GM12864 (cell line): Measurements from ENCODE around the gene DRGX.

ENCODE experiments used
- DNase-seq: peaks from one replicate; pipeline ENCODE4 v3.0.0-alpha.2; 2011; ENCODE audit warnings: low read depth
- H3K4me3 ChIP-seq: 2 replicates; pipeline ENCODE4 v1.5.1; 2011; ENCODE audit warnings: mild to moderate bottlenecking, low read depth, low read length, control low read depth
- CTCF ChIP-seq: IDR thresholded peaks from 2 replicates; pipeline ENCODE4 v1.5.1; 2011; ENCODE audit warnings: low read depth, mild to moderate bottlenecking, moderate library complexity, low read length, control low read depth, inconsistent platforms; ENCODE audit errors: missing control alignments

DRGX gene

GRCh38 chr10:49369216-49370162, 26.4 kb downstream of the DRGX start:
- TF ChIP-seq CTCF: no peak
- DNase-seq: no peak
- no peak overlapping the region for H3K4me3 ChIP-seq

- DNase-seq: no peak
- no peak overlapping the region for H3K4me3 ChIP-seq
Observed at GRCh38 chr10:49368256-49368655, 27.6 kb downstream of the DRGX start.

DNA sequence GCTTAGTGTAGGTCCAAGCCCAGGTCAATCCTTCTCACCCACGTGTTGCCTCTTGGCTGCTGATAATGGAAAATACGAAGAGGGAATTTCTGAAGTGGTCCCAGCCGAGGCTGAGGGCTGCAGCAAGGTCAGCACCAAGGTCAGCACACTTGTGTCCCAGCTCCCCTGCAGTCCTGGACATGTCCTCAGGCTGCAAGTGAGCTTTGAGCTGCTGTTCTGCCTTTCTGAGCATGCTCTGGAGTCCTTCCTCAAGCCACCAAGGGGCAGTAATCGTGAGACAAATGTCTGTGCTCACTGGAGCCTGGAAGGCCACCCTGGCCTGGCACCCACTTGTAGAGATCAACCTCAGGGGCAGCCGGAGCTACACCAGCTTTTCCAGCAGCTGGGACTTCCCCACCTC, 28.3 kb downstream of the DRGX start:
- TF ChIP-seq CTCF: no peak
- no peak overlapping the region for H3K4me3 ChIP-seq
- no peak for DNase-seq

More at GRCh38 chr10:49368256-49368655, 27.6 kb downstream of the DRGX start:
- no peak for TF ChIP-seq CTCF

GRCh38 chr10:49366460-49366859, 29.4 kb downstream of the DRGX start:
- no peak for TF ChIP-seq CTCF
- DNase-seq: no peak
- H3K4me3 ChIP-seq: no peak overlapping the region

DNA sequence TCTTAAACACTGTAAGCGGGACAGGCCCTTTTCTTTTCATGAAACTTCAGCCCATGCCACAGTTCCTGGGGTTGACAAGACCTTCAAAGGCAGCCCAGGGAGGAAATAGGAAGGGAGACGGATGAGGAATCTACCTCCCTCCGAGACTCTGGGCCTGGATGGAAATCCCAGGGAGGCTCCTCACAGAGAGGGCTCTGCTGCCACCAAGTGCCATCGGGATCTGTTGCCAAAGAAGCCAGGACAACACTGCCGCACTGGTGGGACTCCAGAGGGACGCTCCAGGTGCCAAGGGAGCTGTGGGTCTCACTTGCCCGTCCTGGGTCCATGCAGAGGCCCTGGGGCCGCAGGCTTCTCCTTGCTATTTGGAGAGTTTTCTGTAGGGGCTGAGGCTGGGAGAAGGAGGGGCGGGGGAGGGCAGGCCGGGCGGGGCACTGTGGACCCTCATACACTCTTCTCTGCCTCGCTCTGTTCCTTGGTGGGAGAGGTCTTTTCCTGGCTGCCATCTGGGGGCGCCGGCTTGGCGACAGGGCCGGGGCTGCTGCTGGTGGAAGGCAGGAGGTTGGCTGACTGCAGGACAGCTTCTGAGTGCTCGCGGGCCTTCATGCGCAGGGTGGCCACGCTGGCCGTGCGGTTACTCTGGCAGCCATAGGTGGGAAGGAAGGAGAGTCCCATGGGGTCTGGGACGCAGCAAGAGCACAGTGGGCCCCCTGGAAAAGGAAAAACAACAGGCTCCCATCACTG, 30.0 kb downstream of the DRGX start:
- no peak for DNase-seq
- H3K4me3 ChIP-seq: no peak overlapping the region
- TF ChIP-seq CTCF: no peak

DNA sequence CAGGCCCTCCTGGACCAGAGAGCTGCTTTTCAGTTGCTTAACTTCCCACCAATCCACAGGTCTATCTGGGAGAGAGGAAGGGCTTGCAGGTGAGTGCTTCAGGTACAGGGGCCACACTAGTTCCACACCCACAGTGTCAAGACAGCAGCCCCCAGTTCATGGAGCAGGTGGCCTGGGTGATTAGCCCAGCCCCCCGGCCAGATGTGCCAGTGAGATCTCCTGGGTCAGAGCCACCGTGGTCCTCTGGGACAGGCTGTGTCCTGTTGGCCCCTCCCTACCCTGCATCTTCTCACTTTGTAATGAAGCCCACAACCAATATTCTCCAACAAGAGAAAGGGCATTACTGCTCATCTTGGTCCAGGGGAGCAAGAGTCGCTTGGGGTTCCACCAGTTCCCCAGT, 30.6 kb downstream of the DRGX start:
- no peak overlapping the region for H3K4me3 ChIP-seq
- no peak for TF ChIP-seq CTCF
- no peak for DNase-seq
